ENCODE data around the gene EIF1.

The EIF1 gene

GRCh38 chr17:41648411-41649195, 40.1 kb upstream of the EIF1 start:
- H3K27ac ChIP-seq (ENCODE audit: low read depth, low read length) = no peak overlapping the region
- H3K9me3 ChIP-seq (ENCODE audit: control insufficient read depth, insufficient read depth, low read length) = no peaks in the 10 kb centered on the region
- peak overlapping the region; percentile 95 for H3K4me2 ChIP-seq (ENCODE audit: low read length)
- H3K79me2 ChIP-seq (ENCODE audit: control insufficient read depth, low read length) = no peaks in the 10 kb centered on the region
- H4K20me1 ChIP-seq (ENCODE audit: control insufficient read depth, insufficient read depth, low read depth, low read length) = no peaks in the 10 kb centered on the region
- H3K27me3 ChIP-seq (ENCODE audit: control insufficient read depth, low read length) = peaks cover 5% of the 10 kb centered on the region
- peak; percentile 95 for TF ChIP-seq CTCF (IDR thresholded peaks at IDR 0.05; ENCODE audit: low read depth, low read length, poor library complexity, severe bottlenecking)
- no peak for TF ChIP-seq EZH2phosphoT487 (IDR thresholded peaks at IDR 0.05; ENCODE audit: borderline replicate concordance, low read length)
- H3K36me3 ChIP-seq (ENCODE audit: control insufficient read depth, low read length) = no peaks in the 10 kb centered on the region
- peaks cover 13% of the 10 kb centered on the region for H3K4me1 ChIP-seq (ENCODE audit: control insufficient read depth, low read length)
- no peaks in the 10 kb centered on the region for H3K9me2 ChIP-seq (replicated peaks; ENCODE audit: control insufficient read depth, low read length)
- 0 out of 2 replicates have a peak, but pooled peaks cover 2% of the 10 kb centered on the region for H3F3A ChIP-seq (ENCODE audit: control insufficient read depth, insufficient read depth)
- peak overlapping the region; percentile 72 for H3K4me3 ChIP-seq (ENCODE audit: low read length)

GRCh38 chr17:41649923-41650519, 38.7 kb upstream of the EIF1 start:
- Histone ChIP-seq H3K27ac (ENCODE audit: low read depth, low read length) (no peak overlapping the region), H3K4me2 (ENCODE audit: low read length) (no peak overlapping the region), H3K9me2 (replicated peaks; ENCODE audit: control insufficient read depth, low read length) (no peaks in the 10 kb centered on the region), H3K9me3 (ENCODE audit: control insufficient read depth, insufficient read depth, low read length) (no peaks in the 10 kb centered on the region), H3K4me3 (ENCODE audit: low read length) (no peak overlapping the region), H3K4me1 (ENCODE audit: control insufficient read depth, low read length) (peaks cover 13% of the 10 kb centered on the region), H3K79me2 (ENCODE audit: control insufficient read depth, low read length) (no peaks in the 10 kb centered on the region), H3K27me3 (ENCODE audit: control insufficient read depth, low read length) (peaks cover 5% of the 10 kb centered on the region), H4K20me1 (ENCODE audit: control insufficient read depth, insufficient read depth, low read depth, low read length) (no peaks in the 10 kb centered on the region), H3K36me3 (ENCODE audit: control insufficient read depth, low read length) (no peaks in the 10 kb centered on the region), H3F3A (ENCODE audit: control insufficient read depth, insufficient read depth) (0 out of 2 replicates have a peak, but pooled peaks cover 2% of the 10 kb centered on the region)
- no peak for TF ChIP-seq CTCF (IDR thresholded peaks at IDR 0.05; ENCODE audit: low read depth, low read length, poor library complexity, severe bottlenecking)
- no peak for TF ChIP-seq EZH2phosphoT487 (IDR thresholded peaks at IDR 0.05; ENCODE audit: borderline replicate concordance, low read length)

- Histone ChIP-seq H4K20me1 (ENCODE audit: control insufficient read depth, insufficient read depth, low read depth, low read length) (no peaks in the 10 kb centered on the region), H3K9me3 (ENCODE audit: control insufficient read depth, insufficient read depth, low read length) (no peaks in the 10 kb centered on the region), H3K4me1 (ENCODE audit: control insufficient read depth, low read length) (peaks cover 13% of the 10 kb centered on the region), H3K27ac (ENCODE audit: low read depth, low read length) (no peak overlapping the region), H3K4me2 (ENCODE audit: low read length) (no peak overlapping the region), H3K79me2 (ENCODE audit: control insufficient read depth, low read length) (no peaks in the 10 kb centered on the region), H3F3A (ENCODE audit: control insufficient read depth, insufficient read depth) (0 out of 2 replicates have a peak, but pooled peaks cover 2% of the 10 kb centered on the region), H3K4me3 (ENCODE audit: low read length) (no peak overlapping the region), H3K36me3 (ENCODE audit: control insufficient read depth, low read length) (no peaks in the 10 kb centered on the region), H3K9me2 (replicated peaks; ENCODE audit: control insufficient read depth, low read length) (no peaks in the 10 kb centered on the region), H3K27me3 (ENCODE audit: control insufficient read depth, low read length) (no peaks in the 10 kb centered on the region)
- TF ChIP-seq CTCF (IDR thresholded peaks at IDR 0.05; ENCODE audit: low read depth, low read length, poor library complexity, severe bottlenecking) = no peak
- TF ChIP-seq EZH2phosphoT487 (IDR thresholded peaks at IDR 0.05; ENCODE audit: borderline replicate concordance, low read length) = no peak
These were observed 37.7 kb upstream of the EIF1 start for GRCh38 chr17:41650794-41651624.
